Kidney epithelial cell (primary cell): ENCODE measurements around the gene EPB41L2. TPM values are rescaled to one million over a fixed set of nuclear protein-coding genes. Genes with fewer than 3 reads are reported as not detected.

Experiments
- DNase-seq: peaks from one replicate; pipeline ENCODE4 v3.0.0-alpha.2; 2010; ENCODE audit warnings: low read depth
- H3K27me3 ChIP-seq: 2 replicates; pipeline ENCODE4 v1.6.0; 2011; ENCODE audit warnings: low read length; ENCODE audit not compliant: control insufficient read depth, insufficient read depth
- H3K36me3 ChIP-seq: 2 replicates; pipeline ENCODE4 v1.5.1; 2011; ENCODE audit warnings: low read length; ENCODE audit not compliant: control insufficient read depth, insufficient read depth
- H3K4me3 ChIP-seq: 2 replicates; pipeline ENCODE4 v1.5.1; 2011; ENCODE audit warnings: low read depth, mild to moderate bottlenecking, control low read depth, low read length
- total RNA-seq: library from RNA; depleted of rRNA; stranded (reverse); fragments of >200 nt; gene quantifications from 2 replicates; pipeline ENCODE4 v1.2.3, GENCODE V29; 2015
- TF ChIP-seq, protein P1 (sequence below): IDR thresholded peaks from 2 replicates; pipeline ENCODE4 v1.5.1; 2011; ENCODE audit warnings: mild to moderate bottlenecking, moderate library complexity, low read length, control low read depth, inconsistent platforms; ENCODE audit not compliant: insufficient read depth, poor library complexity, severe bottlenecking

Gene EPB41L2
- total RNA-seq, 1 donor from 2014 or later = 48.7 TPM

DNA sequence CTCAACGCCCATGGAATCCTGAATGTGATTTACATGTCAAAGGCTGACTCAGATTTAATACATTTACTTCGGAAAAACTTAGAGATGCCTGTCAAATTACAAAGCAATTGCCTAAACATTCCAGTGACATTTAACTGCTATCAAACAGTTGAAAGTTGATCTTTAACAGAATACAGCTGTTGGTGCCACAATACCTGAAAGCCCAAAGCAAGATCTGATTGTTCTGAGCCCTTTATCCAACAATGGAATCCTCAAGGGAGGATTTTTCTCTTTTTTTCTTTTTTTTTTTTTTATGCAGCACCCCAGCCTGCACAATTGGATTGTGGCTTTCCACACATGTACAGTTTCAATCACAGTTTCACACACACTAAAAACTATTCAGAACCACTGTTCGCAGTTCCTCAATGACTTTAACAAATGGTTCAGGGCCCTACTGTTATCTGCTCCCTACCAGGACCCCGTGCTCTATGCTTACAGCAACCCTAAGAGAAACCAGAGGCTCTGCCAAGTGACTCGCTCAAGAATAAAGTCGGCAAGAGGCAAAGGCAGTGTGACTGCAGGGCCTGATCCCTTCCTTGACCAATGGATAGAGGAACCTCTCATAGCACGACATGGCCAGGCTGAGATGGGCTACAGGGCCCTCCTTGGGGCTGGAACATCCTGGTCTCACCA is 33.3 kb downstream of the EPB41L2 start:
- H3K27me3 ChIP-seq = no peaks in the 10 kb centered on the region
- H3K4me3 ChIP-seq = no peak overlapping the region
- H3K36me3 ChIP-seq = no peaks in the 10 kb centered on the region
- DNase-seq = no peak
- TF ChIP-seq, protein P1, sequence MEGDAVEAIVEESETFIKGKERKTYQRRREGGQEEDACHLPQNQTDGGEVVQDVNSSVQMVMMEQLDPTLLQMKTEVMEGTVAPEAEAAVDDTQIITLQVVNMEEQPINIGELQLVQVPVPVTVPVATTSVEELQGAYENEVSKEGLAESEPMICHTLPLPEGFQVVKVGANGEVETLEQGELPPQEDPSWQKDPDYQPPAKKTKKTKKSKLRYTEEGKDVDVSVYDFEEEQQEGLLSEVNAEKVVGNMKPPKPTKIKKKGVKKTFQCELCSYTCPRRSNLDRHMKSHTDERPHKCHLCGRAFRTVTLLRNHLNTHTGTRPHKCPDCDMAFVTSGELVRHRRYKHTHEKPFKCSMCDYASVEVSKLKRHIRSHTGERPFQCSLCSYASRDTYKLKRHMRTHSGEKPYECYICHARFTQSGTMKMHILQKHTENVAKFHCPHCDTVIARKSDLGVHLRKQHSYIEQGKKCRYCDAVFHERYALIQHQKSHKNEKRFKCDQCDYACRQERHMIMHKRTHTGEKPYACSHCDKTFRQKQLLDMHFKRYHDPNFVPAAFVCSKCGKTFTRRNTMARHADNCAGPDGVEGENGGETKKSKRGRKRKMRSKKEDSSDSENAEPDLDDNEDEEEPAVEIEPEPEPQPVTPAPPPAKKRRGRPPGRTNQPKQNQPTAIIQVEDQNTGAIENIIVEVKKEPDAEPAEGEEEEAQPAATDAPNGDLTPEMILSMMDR = no peak

DNA sequence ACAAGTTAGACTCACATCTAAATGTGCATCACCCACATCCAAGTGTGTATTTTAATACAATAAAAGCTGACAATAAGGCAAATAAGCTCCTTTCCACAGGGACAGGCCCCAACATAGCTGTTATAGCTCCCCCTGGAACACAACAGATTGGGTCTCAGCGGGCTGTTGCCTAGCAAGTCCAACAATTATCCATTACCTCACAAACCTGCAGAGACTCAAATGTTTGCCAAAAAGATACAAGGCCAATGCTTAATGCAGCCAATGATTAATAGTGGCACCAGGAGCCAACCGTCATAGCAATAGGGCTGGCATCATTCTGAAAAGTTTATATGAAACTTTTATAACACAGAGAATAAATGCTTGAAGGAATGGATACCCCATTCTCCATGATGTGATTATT is 35.7 kb downstream of the EPB41L2 start:
- Histone ChIP-seq H3K36me3 (no peaks in the 10 kb centered on the region), H3K4me3 (no peak overlapping the region), H3K27me3 (no peaks in the 10 kb centered on the region)
- TF ChIP-seq, protein P1 = no peak
- DNase-seq = no peak

DNA sequence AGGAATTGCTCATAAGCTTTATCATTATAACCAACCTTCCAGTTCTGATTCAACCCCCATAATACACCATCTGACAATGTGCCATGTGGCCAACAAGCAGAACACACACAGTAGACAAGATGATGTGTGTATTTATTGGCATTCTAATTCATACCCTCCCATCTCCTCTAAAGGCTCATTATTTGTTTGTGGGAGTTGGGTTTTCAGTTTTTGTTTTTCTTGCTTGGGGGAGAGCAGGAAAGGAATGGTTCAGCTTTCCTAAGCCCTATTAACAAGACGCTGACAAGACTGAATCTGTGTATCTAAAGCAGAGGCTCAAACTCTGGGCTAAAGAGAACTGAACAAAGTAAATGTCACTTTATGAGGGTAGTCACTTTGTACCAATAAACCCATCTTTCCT is 36.8 kb downstream of the EPB41L2 start:
- TF ChIP-seq, protein P1 = no peak
- H3K27me3 ChIP-seq = no peaks in the 10 kb centered on the region
- H3K36me3 ChIP-seq = no peaks in the 10 kb centered on the region
- H3K4me3 ChIP-seq = no peak overlapping the region
- DNase-seq = no peak

DNA sequence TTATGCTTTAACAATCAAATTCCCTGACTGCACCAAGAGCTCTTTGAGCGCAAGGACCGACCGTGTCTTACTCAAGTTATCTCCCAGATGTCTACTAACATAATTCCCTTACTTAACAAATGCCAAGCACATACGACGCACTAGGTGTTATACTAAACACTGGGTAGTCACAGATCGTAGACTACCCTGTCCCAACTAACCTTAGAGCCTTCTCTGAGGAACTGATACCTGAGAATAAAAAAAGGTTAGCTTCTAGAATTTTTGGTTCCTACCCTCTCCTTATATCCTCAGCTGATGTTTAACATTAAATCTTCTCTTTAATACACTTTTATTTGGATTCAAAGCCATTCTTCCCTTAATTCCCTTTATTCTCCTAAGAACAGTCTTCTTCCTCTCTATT is 38.5 kb downstream of the EPB41L2 start:
- DNase-seq = no peak
- TF ChIP-seq, protein P1 = no peak
- Histone ChIP-seq H3K36me3 (no peaks in the 10 kb centered on the region), H3K27me3 (no peaks in the 10 kb centered on the region), H3K4me3 (no peak overlapping the region)

DNA sequence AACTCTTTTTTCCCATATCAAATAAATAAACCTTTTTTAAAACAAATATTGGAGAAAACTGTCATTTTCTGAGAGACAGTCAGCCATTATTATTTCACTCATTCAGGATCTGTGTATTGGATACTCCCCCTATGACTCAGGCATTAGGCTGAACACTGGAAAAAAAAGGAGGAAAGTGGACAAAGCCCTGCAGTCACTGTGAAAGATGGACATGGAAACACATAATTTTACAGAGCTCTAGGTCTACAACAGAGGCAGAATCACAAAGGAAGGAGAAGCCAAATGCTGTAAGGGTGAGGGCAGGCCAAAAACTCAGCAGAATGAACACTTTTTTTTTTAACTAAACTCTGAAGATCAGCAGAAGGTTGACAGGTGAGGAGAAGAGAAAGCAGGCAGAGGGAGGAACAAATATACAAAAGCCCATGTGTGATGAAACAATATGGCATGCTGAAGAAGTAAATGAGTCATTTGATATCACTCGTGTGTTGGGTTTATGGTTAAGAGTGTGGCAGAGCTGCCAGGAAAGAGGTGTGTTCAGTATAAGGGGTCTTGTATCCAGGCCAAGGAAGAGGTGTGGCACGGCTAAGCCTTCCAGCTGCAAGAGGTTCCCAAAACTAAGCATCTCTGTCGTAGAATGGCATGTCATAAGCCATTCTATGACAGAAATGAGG is 39.1 kb downstream of the EPB41L2 start:
- DNase-seq = peak; percentile 47
- no peaks in the 10 kb centered on the region for H3K27me3 ChIP-seq
- TF ChIP-seq, protein P1 = no peak
- H3K4me3 ChIP-seq = no peak overlapping the region
- no peaks in the 10 kb centered on the region for H3K36me3 ChIP-seq
